HCT116 (cell line): ENCODE data around the gene SPATS2L.

Source experiments
- CBX3 ChIP-seq: IDR thresholded peaks from 2 replicates; pipeline ENCODE4 v1.6.1; 2012; ENCODE audit warnings: low read depth
- EZH2 ChIP-seq: fragments of 200-600 bp; sonication (generic); IDR thresholded peaks from 2 replicates; pipeline ENCODE4 v1.6.1; 2017; ENCODE audit warnings: antibody characterized with exemption, mixed run types
- JUND ChIP-seq: IDR thresholded peaks from 2 replicates; pipeline ENCODE4 v1.6.1; 2012
- POLR2AphosphoS5 ChIP-seq: IDR thresholded peaks from 2 replicates; pipeline ENCODE4 v1.6.1; 2011; ENCODE audit warnings: mild to moderate bottlenecking, low read depth, low read length, moderate library complexity
- RAD21 ChIP-seq: IDR thresholded peaks from 2 replicates; pipeline ENCODE4 v1.6.1; 2012; ENCODE audit warnings: low read depth, mild to moderate bottlenecking
- SRF ChIP-seq: IDR thresholded peaks from 2 replicates; pipeline ENCODE4 v1.6.1; 2012; ENCODE audit warnings: low read depth
- TCF7L2 ChIP-seq: IDR thresholded peaks from 2 replicates; pipeline ENCODE4 v1.7.0; 2011; ENCODE audit warnings: borderline replicate concordance, inconsistent platforms; ENCODE audit not compliant: insufficient read depth, insufficient read length; ENCODE audit errors: extremely low read depth
- TF ChIP-seq, protein P1 (sequence below), 3 experiments: fragments of 200-600 bp in 1 of 3; sonication (generic) in 1 of 3; IDR thresholded peaks in 2 of 3; conservative IDR thresholded peaks in 1 of 3; 2 replicates each; pipeline ENCODE4 v1.5.1; 2012 to 2017; ENCODE audit warnings: low read depth in 2 of 3, low read length in 2 of 3, antibody characterized with exemption in 1 of 3, borderline replicate concordance in 1 of 3, control low read depth in 1 of 3, mild to moderate bottlenecking in 1 of 3, mixed read lengths in 1 of 3, mixed run types in 1 of 3, moderate library complexity in 1 of 3; ENCODE audit not compliant: insufficient read depth in 1 of 3
- TF ChIP-seq, protein P2 (sequence below): IDR thresholded peaks from 2 replicates; pipeline ENCODE4 v1.6.1; 2012; ENCODE audit warnings: low read depth

DNA sequence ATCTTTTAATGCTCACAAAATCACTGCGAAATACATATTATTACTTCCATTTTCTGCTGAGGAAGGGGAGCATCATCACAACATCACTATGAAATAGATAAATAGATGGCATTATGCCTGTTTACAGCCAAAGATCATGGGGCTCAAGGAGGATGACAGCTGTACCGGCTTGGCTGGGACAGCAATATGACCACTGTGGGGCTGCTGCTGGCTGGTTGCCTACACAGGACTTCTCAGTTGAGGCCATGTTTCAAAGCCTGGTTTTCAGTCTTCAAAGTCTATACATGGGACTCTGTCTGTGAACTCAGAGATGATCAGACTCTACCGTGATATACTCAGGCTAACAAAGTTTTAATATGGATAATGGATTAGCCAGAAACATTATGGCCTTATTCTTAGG lies 58.7 kb downstream of the SPATS2L start:
- no peak for TF ChIP-seq TCF7L2
- TF ChIP-seq, protein P1, sequence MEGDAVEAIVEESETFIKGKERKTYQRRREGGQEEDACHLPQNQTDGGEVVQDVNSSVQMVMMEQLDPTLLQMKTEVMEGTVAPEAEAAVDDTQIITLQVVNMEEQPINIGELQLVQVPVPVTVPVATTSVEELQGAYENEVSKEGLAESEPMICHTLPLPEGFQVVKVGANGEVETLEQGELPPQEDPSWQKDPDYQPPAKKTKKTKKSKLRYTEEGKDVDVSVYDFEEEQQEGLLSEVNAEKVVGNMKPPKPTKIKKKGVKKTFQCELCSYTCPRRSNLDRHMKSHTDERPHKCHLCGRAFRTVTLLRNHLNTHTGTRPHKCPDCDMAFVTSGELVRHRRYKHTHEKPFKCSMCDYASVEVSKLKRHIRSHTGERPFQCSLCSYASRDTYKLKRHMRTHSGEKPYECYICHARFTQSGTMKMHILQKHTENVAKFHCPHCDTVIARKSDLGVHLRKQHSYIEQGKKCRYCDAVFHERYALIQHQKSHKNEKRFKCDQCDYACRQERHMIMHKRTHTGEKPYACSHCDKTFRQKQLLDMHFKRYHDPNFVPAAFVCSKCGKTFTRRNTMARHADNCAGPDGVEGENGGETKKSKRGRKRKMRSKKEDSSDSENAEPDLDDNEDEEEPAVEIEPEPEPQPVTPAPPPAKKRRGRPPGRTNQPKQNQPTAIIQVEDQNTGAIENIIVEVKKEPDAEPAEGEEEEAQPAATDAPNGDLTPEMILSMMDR (IDR thresholded peaks at IDR 0.05 in 2 of 3, conservative IDR thresholded peaks at IDR 0.05 in 1 of 3; ENCODE audit: borderline replicate concordance in 1 of 3, insufficient read depth in 1 of 3, low read depth in 2 of 3, low read length in 2 of 3): no peak
- TF ChIP-seq POLR2AphosphoS5: no peak
- TF ChIP-seq SRF: no peak
- TF ChIP-seq EZH2: no peak
- TF ChIP-seq JUND: no peak
- TF ChIP-seq, protein P2, sequence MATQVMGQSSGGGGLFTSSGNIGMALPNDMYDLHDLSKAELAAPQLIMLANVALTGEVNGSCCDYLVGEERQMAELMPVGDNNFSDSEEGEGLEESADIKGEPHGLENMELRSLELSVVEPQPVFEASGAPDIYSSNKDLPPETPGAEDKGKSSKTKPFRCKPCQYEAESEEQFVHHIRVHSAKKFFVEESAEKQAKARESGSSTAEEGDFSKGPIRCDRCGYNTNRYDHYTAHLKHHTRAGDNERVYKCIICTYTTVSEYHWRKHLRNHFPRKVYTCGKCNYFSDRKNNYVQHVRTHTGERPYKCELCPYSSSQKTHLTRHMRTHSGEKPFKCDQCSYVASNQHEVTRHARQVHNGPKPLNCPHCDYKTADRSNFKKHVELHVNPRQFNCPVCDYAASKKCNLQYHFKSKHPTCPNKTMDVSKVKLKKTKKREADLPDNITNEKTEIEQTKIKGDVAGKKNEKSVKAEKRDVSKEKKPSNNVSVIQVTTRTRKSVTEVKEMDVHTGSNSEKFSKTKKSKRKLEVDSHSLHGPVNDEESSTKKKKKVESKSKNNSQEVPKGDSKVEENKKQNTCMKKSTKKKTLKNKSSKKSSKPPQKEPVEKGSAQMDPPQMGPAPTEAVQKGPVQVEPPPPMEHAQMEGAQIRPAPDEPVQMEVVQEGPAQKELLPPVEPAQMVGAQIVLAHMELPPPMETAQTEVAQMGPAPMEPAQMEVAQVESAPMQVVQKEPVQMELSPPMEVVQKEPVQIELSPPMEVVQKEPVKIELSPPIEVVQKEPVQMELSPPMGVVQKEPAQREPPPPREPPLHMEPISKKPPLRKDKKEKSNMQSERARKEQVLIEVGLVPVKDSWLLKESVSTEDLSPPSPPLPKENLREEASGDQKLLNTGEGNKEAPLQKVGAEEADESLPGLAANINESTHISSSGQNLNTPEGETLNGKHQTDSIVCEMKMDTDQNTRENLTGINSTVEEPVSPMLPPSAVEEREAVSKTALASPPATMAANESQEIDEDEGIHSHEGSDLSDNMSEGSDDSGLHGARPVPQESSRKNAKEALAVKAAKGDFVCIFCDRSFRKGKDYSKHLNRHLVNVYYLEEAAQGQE: no peak
- no peak for TF ChIP-seq RAD21
- no peak for TF ChIP-seq CBX3
